Activated T-cell treated with anti-CD3 and anti-CD28 coated beads, Interleukin-2, amount 50 U/mL, for 4 hours (primary cell): ENCODE data around the gene LRRC26. TPM values are rescaled to one million over a fixed set of nuclear protein-coding genes. Genes with fewer than 3 reads are reported as not detected.
"Not testable (repeated sequence)": the region's sequence is repeated elsewhere in the genome, so short reads cannot be mapped to it uniquely, and the experiment has no call there.

Experiments used
- ATAC-seq, 2 donors: fragments of 200-7000 bp; cut with Tn5 transposase; one replicate each; pipeline ENCODE4 v1.10.0; 2021
- DNase-seq: peaks from one replicate; pipeline ENCODE4 v3.0.0-alpha.2; 2020
- H3K27me3 Mint-ChIP-seq: one replicate; pipeline ENCODE4 v1.8.0; 2021; ENCODE audit warnings: low read depth, mixed read lengths
- H3K36me3 Mint-ChIP-seq: one replicate; pipeline ENCODE4 v1.8.0; 2022; ENCODE audit warnings: mixed read lengths; ENCODE audit not compliant: insufficient read depth
- H3K4me1 Mint-ChIP-seq: one replicate; pipeline ENCODE4 v1.8.0; 2021; ENCODE audit warnings: low read depth, mixed read lengths
- H3K4me3 Mint-ChIP-seq: one replicate; pipeline ENCODE4 v1.8.0; 2021; ENCODE audit warnings: mild to moderate bottlenecking, moderate library complexity, mixed read lengths
- H3K9me3 Mint-ChIP-seq: one replicate; pipeline ENCODE4 v1.8.0; 2021; ENCODE audit warnings: mixed read lengths
- total RNA-seq, 3 donors: library from RNA; stranded (reverse); gene quantifications; one replicate each; pipeline ENCODE4 v1.2.1, GENCODE V29; 2021

LRRC26 gene
- total RNA-seq, 3 donors from 2014 or later = 0.18 TPM; not detected in 2

DNA sequence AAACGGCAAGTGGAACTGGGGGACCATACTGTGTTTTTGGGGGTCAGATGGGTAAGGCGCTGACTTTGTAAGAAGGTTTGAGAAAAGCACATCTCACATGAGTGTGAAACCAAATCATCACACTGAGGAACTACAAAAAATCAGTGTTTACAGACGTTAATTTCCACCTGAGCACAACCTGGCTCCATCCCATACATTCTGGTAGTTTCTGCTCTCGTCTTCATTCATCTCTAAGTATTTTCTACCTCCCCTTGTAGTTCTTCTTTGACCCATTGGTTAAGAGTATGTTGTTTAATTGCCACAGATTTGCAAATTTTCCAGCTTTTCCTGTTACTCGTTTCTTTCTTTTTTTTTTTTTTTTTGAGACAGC lies 46.4 kb downstream of the LRRC26 start:
- H3K4me3 Mint-ChIP-seq = no peak overlapping the region
- DNase-seq (no peak), ATAC-seq (no peak)
- no peaks in the 10 kb centered on the region for H3K36me3 Mint-ChIP-seq
- H3K4me1 Mint-ChIP-seq = peaks cover 37% of the 10 kb centered on the region
- H3K27me3 Mint-ChIP-seq = no peaks in the 10 kb centered on the region
- H3K9me3 Mint-ChIP-seq = no peaks in the 10 kb centered on the region

DNA sequence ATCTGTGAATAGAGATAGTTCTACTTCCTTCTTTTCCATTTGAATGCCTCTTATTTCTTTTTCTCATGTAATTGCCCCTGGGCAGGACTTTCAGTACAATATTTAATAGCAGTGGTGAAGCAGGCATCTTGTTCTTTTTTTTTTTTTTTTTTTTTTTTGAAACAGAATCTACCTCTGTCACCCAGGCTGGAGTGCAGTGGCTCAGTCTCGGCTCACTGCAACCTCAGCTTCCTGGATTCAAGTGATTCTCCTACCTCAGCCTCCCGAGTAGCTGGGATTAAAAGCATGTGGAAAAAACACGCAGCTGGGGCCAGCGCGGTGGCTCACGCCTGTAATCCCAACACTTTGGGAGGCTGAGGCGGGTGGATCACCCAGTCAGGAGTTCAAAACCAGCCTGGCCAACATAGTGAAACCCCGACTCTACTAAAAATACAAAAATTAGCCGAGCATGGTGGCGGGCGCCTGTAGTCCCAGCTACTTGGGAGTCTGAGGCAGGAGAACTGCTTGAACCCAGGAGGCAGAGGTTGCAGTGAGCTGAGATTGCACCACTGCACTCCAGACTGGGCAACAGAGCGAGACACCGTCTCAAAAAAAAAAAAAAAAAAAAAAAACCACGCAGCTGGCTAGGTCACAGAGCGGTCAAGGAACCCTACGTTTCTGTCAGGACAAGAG lies 46.9 kb downstream of the LRRC26 start:
- not testable (repeated sequence) for H3K4me3 Mint-ChIP-seq, H3K36me3 Mint-ChIP-seq, H3K9me3 Mint-ChIP-seq, ATAC-seq, DNase-seq, H3K27me3 Mint-ChIP-seq
- H3K4me1 Mint-ChIP-seq = peaks cover 32% of the 10 kb centered on the region

DNA sequence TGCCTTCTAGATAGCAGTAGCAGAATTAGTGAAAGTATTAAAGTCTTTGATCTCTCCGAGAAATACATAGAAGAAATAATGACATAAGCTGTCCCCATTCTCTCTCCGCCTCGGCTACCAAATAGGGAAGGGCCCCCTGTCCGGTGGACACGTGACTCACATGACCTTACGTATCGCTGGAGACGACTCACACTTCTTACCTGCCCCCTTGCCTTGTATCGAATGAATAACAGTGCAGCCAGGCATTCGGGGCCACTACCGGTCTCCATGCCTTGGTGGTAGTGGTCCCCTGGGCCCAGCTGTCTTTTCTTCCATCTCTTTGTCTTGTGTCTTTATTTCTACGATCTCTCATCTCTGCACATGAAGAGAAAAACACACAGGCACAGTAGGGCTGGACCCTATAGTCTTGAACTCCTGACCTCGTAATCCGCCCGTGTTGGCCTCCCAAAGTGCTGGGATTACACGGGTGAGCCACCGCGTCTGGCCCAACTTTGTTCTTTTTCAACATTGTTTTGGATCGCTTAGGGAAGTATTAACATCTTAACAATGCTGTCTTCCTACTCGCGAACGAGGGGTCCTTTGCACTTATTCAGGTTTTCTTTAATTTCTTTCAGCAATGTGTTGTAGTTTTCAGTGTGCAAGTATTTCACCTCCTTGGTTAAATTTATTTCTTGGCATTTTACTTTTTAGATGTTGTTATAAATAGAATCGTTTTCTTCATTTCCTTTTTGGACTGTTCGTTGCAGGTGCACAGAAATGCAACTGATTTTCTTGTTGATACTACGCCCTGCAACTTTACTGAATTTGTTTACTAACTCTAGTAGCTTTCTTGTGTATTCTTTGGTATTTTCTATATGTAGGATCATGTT lies 47.7 kb downstream of the LRRC26 start:
- not testable (repeated sequence) for H3K36me3 Mint-ChIP-seq, H3K27me3 Mint-ChIP-seq, DNase-seq, H3K9me3 Mint-ChIP-seq, H3K4me3 Mint-ChIP-seq, ATAC-seq
- H3K4me1 Mint-ChIP-seq = peaks cover 25% of the 10 kb centered on the region

Other genes starting within 250 kb of the LRRC26 start
- gene FBXW5, start 225.3 kb downstream of the LRRC26 start, total RNA-seq = 100 to 1,000 TPM in 1 of 3 donors, 10 to 100 TPM in 2; 84.0 to 112 (median 95.3) TPM
- gene C8G, start 224.8 kb downstream of the LRRC26 start, total RNA-seq = 1 to 10 TPM in 2 of 3 donors, under 1 TPM in 1; 0.94 to 1.4 (median 1.2) TPM
- 1 to 10 TPM in 1 of 3 donors, under 1 TPM in 2; 0.49 to 1.2 (median 0.58) TPM for gene LCN12, start 217.8 kb downstream of the LRRC26 start, total RNA-seq
- under 1 TPM in 2 of 3 donors, not detected in 1; 0.30 to 0.51 TPM for gene PTGDS, start 192.5 kb downstream of the LRRC26 start, total RNA-seq
- gene LCNL1, start 187.1 kb downstream of the LRRC26 start, total RNA-seq = not detected
- 100 to 1,000 TPM; 106 to 126 (median 123) TPM for gene PAXX, start 177.6 kb downstream of the LRRC26 start, total RNA-seq
- under 1 TPM in 2 of 3 donors, not detected in 1; 0.18 to 0.54 TPM for gene CLIC3, start 173.5 kb downstream of the LRRC26 start, total RNA-seq
- 10 to 100 TPM in 2 of 3 donors, 1 to 10 TPM in 1; 9.1 to 15.3 (median 14.3) TPM for gene ABCA2, start 141.8 kb downstream of the LRRC26 start, total RNA-seq
- gene FUT7, start 138.0 kb downstream of the LRRC26 start, total RNA-seq = 1 to 10 TPM in 1 of 3 donors, under 1 TPM in 2; 0.74 to 2.4 (median 0.81) TPM
- 10 to 100 TPM; 15.1 to 33.0 (median 23.2) TPM for gene NPDC1, start 123.9 kb downstream of the LRRC26 start, total RNA-seq
- gene ENTPD2, start 116.0 kb downstream of the LRRC26 start, total RNA-seq = under 1 TPM in 1 of 3 donors, not detected in 2; 0.34 TPM
- gene SAPCD2, start 99.5 kb downstream of the LRRC26 start, total RNA-seq = 1 to 10 TPM; 3.6 to 5.5 (median 4.6) TPM
- gene UAP1L1, start 92.5 kb downstream of the LRRC26 start, total RNA-seq = 1 to 10 TPM; 5.6 to 8.4 (median 7.8) TPM
- gene MAN1B1, start 83.1 kb downstream of the LRRC26 start, total RNA-seq = 10 to 100 TPM; 30.7 to 34.0 (median 33.5) TPM
- 100 to 1,000 TPM; 352 to 394 (median 392) TPM for gene DPP7, start 55.3 kb downstream of the LRRC26 start, total RNA-seq
- gene GRIN1, start 30.9 kb downstream of the LRRC26 start, total RNA-seq = under 1 TPM in 2 of 3 donors, not detected in 1; 0.13 to 0.26 TPM
- not detected for gene TMEM210, start 2.0 kb upstream of the LRRC26 start, total RNA-seq
- 10 to 100 TPM; 71.9 to 86.3 (median 73.3) TPM for gene ANAPC2, start 18.5 kb upstream of the LRRC26 start, total RNA-seq
- 100 to 1,000 TPM; 144 to 156 (median 150) TPM for gene SSNA1, start 18.6 kb upstream of the LRRC26 start, total RNA-seq
- gene TPRN, start 30.7 kb upstream of the LRRC26 start, total RNA-seq = 10 to 100 TPM; 15.4 to 15.6 (median 15.5) TPM
- 10 to 100 TPM; 42.3 to 45.1 (median 44.4) TPM for gene TMEM203, start 35.6 kb upstream of the LRRC26 start, total RNA-seq
- gene NDOR1, start 35.6 kb upstream of the LRRC26 start, total RNA-seq = 10 to 100 TPM; 45.2 to 53.7 (median 50.5) TPM
- 1 to 10 TPM; 3.3 to 6.0 (median 4.4) TPM for gene RNF208, start 52.2 kb upstream of the LRRC26 start, total RNA-seq
- gene CYSRT1, start 55.1 kb upstream of the LRRC26 start, total RNA-seq = under 1 TPM in 2 of 3 donors, not detected in 1; 0.46 to 0.50 TPM
- not detected for gene RNF224, start 57.5 kb upstream of the LRRC26 start, total RNA-seq
- not detected for gene SLC34A3, start 60.9 kb upstream of the LRRC26 start, total RNA-seq
- 100 to 1,000 TPM; 345 to 383 (median 380) TPM for gene TUBB4B, start 71.2 kb upstream of the LRRC26 start, total RNA-seq
- gene STPG3, start 81.2 kb upstream of the LRRC26 start, total RNA-seq = not detected
- 10 to 100 TPM; 72.0 to 81.1 (median 73.5) TPM for gene NELFB, start 85.3 kb upstream of the LRRC26 start, total RNA-seq
- 1 to 10 TPM; 3.2 to 4.0 (median 3.6) TPM for gene TOR4A, start 107.7 kb upstream of the LRRC26 start, total RNA-seq
- gene NRARP, start 132.2 kb upstream of the LRRC26 start, total RNA-seq = 10 to 100 TPM in 2 of 3 donors, 1 to 10 TPM in 1; 7.6 to 15.6 (median 11.6) TPM